ES-I3 (cell line): ENCODE data around the gene NSF.
"Not testable (repeated sequence)": the region's sequence is repeated elsewhere in the genome, so short reads cannot be mapped to it uniquely, and the experiment has no call there.

Experiments
- H3K36me3 ChIP-seq: 2 replicates; pipeline ENCODE4 v1.6.1; 2013; ENCODE audit warnings: mild to moderate bottlenecking, low read length, control low read depth, moderate library complexity; ENCODE audit not compliant: insufficient read depth
- H3K4me1 ChIP-seq: 2 replicates; pipeline ENCODE4 v1.6.1; 2013; ENCODE audit warnings: mild to moderate bottlenecking, control low read depth, low read length; ENCODE audit not compliant: insufficient read depth
- H3K9ac ChIP-seq: 2 replicates; pipeline ENCODE4 v1.6.1; 2013; ENCODE audit warnings: low read depth, mild to moderate bottlenecking, low read length, moderate library complexity
- H3K9me3 ChIP-seq: 2 replicates; pipeline ENCODE4 v1.6.1; 2013; ENCODE audit warnings: mild to moderate bottlenecking, low read length, moderate library complexity; ENCODE audit not compliant: control insufficient read depth, insufficient read depth

NSF gene

GRCh38 chr17:46590157-46591146, at the start of gene NSF:
TSS of gene NSF (plus strand) at chr17:46590669. CDS start at chr17:46590776, 107 bp downstream.
- not testable (repeated sequence) for H3K36me3 ChIP-seq, H3K9ac ChIP-seq, H3K9me3 ChIP-seq, H3K4me1 ChIP-seq

- not testable (repeated sequence) for H3K9me3 ChIP-seq, H3K36me3 ChIP-seq, H3K4me1 ChIP-seq, H3K9ac ChIP-seq
Observed at GRCh38 chr17:46548607-46549006, 41.9 kb upstream of the NSF start.

GRCh38 chr17:46559155-46559554, 31.3 kb upstream of the NSF start:
- H3K9ac ChIP-seq, H3K36me3 ChIP-seq, H3K4me1 ChIP-seq, H3K9me3 ChIP-seq: not testable (repeated sequence)

DNA sequence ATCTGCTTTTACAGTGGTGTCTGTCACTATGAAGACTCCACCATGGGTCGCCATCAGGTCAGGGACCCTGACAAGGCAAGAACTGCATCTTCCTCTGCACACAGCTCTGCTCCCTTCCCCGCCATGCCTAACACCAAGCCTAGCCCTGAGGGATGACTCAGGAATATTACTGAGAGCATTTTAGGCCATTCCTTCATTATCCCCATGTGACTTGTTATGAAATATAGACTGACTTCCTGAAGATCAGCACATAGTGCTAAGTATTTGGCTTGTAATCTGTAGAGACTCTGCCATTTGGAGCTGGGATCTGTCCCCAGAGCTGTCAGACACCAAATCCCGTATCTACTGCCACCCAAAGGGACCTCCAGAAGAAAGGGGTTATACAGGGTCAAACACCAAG, 30.4 kb upstream of the NSF start:
- H3K4me1 ChIP-seq, H3K9me3 ChIP-seq, H3K36me3 ChIP-seq, H3K9ac ChIP-seq: not testable (repeated sequence)

DNA sequence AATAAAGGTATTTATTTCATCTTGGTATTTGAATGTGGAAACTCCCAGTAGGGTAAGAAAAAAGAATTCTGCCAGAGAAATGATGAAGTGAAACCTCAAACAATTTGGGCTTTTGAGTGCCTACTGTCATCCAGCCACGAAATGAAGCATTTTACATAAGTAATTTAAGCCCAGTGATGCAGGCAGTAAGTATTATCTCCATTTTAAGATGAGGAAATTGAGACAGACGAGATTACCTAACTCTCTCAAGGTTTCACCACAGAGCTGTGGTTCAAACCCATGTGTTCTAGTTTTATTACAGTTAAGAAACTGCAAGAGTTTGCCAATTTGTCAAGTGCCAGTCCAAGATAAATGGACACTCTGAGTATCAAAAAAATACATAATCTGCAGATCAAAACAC, 24.2 kb upstream of the NSF start:
- not testable (repeated sequence) for H3K4me1 ChIP-seq

GRCh38 chr17:46566980-46567379, 23.5 kb upstream of the NSF start:
- H3K9ac ChIP-seq, H3K9me3 ChIP-seq: not testable (repeated sequence)

More for the DNA sequence above, 24.2 kb upstream of the NSF start:
- H3K9ac ChIP-seq, H3K9me3 ChIP-seq, H3K36me3 ChIP-seq: not testable (repeated sequence)

DNA sequence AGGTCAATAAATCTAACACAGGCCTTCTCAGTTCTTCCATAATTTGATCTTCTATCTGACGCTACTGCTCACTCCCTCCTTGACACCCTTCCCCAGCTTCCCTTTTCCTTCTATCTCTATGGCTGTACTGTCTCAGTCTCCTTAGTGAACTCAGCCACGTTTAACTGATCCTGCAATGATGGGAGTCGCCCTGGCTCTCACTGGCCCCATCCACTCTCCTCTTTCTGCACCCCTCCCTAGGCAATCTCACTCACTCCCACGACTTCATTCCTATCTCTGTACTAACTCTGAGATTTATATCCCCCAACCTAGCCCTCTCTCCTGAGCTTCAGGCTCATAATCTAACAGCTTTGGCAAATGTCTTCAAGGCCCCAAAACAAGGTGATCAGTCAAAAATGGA, 18.7 kb upstream of the NSF start:
- H3K36me3 ChIP-seq, H3K9me3 ChIP-seq, H3K4me1 ChIP-seq, H3K9ac ChIP-seq: not testable (repeated sequence)

More at GRCh38 chr17:46566980-46567379, 23.5 kb upstream of the NSF start:
- H3K4me1 ChIP-seq, H3K36me3 ChIP-seq: not testable (repeated sequence)

DNA sequence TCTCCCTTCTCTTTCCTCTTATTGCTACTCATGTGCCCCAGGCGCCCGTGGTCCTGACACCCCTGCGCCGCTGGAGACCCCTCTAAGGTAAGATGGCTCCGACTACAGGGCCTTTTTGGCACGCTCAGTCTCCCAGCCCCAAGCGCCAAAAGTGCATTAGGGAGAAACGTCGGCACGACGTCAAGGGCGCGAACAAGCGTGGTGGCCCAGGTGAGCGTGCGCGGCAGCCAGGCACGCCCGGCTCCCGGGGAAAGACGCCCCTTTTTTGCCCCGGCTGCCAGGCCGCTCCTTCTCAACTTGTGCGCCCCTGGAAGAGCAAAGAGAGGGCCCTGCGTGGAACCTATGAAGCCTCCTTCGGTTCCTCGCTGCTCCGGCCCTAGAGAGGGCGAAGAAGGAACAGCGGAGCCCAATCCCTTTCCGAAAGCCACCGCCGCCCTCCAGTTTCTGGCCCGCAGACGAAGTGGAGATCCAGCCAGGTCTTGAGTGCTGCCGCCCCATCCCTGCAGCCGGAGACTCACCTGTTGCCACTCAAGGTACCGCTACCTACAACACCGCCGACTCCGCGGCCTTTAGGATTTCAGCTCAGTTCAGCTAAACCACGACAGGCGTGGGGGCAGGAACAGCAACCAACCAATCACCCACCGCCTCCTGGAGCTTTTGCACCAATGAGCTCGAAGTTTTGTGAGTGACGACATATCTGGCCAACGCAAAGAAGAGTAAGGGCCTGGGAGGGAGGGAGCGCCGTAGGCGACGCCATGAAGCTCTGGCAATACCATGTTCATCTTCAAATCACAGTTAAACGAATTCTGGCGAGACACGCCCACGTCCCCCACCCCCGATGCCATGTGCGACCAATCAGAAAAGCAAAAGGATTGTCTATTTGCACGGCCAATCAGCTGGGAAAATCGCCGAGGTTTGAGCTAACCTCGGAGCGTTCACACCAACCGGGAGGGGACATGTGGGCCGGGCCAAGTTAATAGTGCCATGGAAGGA, 11.1 kb upstream of the NSF start, which contains the start of gene ARL17A:
Gene ARL17A, minus strand, starts transcription at position 609 of the 993 bp plus-strand sequence. CDS start 3,369 bp downstream, outside the sequence.
- H3K9ac ChIP-seq = peak within 1 kb of the TSS; percentile 14; the same call in 1 of the 2 replicates
- not testable (repeated sequence) for H3K36me3 ChIP-seq, H3K4me1 ChIP-seq, H3K9me3 ChIP-seq

GRCh38 chr17:46580082-46580481, 10.4 kb upstream of the NSF start:
- not testable (repeated sequence) for H3K4me1 ChIP-seq, H3K9me3 ChIP-seq, H3K36me3 ChIP-seq
- peak overlapping the region; percentile 14; the same call in 1 of the 2 replicates for H3K9ac ChIP-seq

- not testable (repeated sequence) for H3K4me1 ChIP-seq, H3K9ac ChIP-seq, H3K9me3 ChIP-seq, H3K36me3 ChIP-seq
Observed at GRCh38 chr17:46585444-46585843, 5.0 kb upstream of the NSF start.

- not testable (repeated sequence) for H3K9ac ChIP-seq, H3K9me3 ChIP-seq, H3K36me3 ChIP-seq, H3K4me1 ChIP-seq
Observed at GRCh38 chr17:46591332-46591731, 863 bp downstream of the NSF start.

GRCh38 chr17:46598344-46598931, 8.0 kb downstream of the NSF start:
- not testable (repeated sequence) for H3K9me3 ChIP-seq, H3K36me3 ChIP-seq, H3K9ac ChIP-seq, H3K4me1 ChIP-seq

DNA sequence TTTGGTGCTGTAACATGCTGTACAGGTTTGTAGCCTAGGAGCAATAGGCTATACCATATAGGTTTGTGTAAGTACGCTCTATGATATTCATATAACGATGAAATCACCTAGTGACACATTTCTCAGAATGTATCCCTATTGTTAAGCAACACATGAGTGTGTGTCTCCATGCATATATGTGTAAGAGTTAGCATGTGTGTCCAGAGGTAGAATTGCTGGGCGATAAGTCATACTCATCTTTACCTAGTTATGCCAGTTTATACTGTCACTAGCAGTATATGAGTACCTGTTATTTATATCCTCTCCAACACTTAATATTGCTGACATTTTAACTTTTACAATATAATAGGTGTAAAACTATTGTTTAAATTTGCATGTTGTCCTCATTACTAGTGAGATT, 10.3 kb downstream of the NSF start:
- not testable (repeated sequence) for H3K4me1 ChIP-seq, H3K36me3 ChIP-seq, H3K9ac ChIP-seq

GRCh38 chr17:46603125-46603524, 12.7 kb downstream of the NSF start:
- H3K4me1 ChIP-seq, H3K9ac ChIP-seq, H3K36me3 ChIP-seq, H3K9me3 ChIP-seq: not testable (repeated sequence)

More for the DNA sequence above, 10.3 kb downstream of the NSF start:
- not testable (repeated sequence) for H3K9me3 ChIP-seq
